Prostate gland (tissue), 2 donors: ENCODE data around the gene NUFIP1.

Source experiments
- POLR2A ChIP-seq: fragments of 450-650 bp; IDR thresholded peaks from one replicate; pipeline ENCODE4 v1.6.1; 2016; ENCODE audit warnings: antibody characterized with exemption, mild to moderate bottlenecking
- TF ChIP-seq, protein P1 (sequence below), 4 experiments: fragments of 200-600 bp in 2 of 4; fragments of 450-650 bp in 2 of 4; sonication (generic) in 2 of 4; IDR thresholded peaks; 1 replicate in 3 of 4; 2 replicates in 1 of 4; pipeline ENCODE4 v1.5.1; 2016 to 2019; ENCODE audit warnings: antibody characterized with exemption in 4 of 4, mild to moderate bottlenecking in 2 of 4, moderate library complexity in 2 of 4

DNA sequence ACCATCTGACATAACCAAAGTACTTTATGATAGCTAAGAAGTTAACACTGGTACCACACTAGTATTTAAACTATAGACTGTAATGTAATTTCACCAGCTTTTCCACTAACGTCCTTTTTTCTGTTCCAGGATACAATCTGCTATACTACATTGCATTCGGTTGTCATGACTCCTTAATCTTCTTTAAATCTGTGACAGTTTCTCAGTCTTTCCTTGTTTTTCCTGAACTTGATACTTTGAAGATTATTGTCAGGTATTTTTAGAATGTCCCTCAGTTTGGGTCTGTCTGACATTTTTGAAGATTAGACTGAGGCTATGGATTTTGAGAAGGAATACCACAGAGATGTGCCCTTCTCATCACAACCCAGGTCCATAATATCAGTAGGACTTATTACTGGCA, 36.6 kb downstream of the NUFIP1 start:
- TF ChIP-seq, protein P1, sequence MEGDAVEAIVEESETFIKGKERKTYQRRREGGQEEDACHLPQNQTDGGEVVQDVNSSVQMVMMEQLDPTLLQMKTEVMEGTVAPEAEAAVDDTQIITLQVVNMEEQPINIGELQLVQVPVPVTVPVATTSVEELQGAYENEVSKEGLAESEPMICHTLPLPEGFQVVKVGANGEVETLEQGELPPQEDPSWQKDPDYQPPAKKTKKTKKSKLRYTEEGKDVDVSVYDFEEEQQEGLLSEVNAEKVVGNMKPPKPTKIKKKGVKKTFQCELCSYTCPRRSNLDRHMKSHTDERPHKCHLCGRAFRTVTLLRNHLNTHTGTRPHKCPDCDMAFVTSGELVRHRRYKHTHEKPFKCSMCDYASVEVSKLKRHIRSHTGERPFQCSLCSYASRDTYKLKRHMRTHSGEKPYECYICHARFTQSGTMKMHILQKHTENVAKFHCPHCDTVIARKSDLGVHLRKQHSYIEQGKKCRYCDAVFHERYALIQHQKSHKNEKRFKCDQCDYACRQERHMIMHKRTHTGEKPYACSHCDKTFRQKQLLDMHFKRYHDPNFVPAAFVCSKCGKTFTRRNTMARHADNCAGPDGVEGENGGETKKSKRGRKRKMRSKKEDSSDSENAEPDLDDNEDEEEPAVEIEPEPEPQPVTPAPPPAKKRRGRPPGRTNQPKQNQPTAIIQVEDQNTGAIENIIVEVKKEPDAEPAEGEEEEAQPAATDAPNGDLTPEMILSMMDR (IDR thresholded peaks at IDR 0.05): no peak
- no peak for TF ChIP-seq POLR2A
